Right forelimb (tissue), 1 donor: ENCODE measurements around the gene GALNS.
"Not testable (repeated sequence)": the region's sequence is repeated elsewhere in the genome, so short reads cannot be mapped to it uniquely, and the experiment has no call there.

Experiments used
- DNase-seq: peaks from one replicate; pipeline ENCODE4 v3.0.0-alpha.2; 2018

Gene GALNS

GRCh38 chr16:88798772-88799455, 57.8 kb downstream of the GALNS start:
- no peak for DNase-seq

- no peak for DNase-seq
Measured at GRCh38 chr16:88798073-88798472, 58.7 kb downstream of the GALNS start.

- no peak for DNase-seq
Measured at GRCh38 chr16:88796278-88796677, 60.5 kb downstream of the GALNS start.

GRCh38 chr16:88793251-88793954, 63.3 kb downstream of the GALNS start:
- no peak for DNase-seq

GRCh38 chr16:88792668-88793250, 64.0 kb downstream of the GALNS start:
- peak; percentile 47 for DNase-seq

- DNase-seq, result no peak
Measured at GRCh38 chr16:88792078-88792550, 64.6 kb downstream of the GALNS start.

GRCh38 chr16:88790312-88791211, 66.2 kb downstream of the GALNS start:
- peak; percentile 57 for DNase-seq

GRCh38 chr16:88789594-88789993, 67.2 kb downstream of the GALNS start:
- no peak for DNase-seq

- DNase-seq, result not testable (repeated sequence)
Measured at GRCh38 chr16:88788749-88789148, 68.0 kb downstream of the GALNS start.

- DNase-seq, result no peak
Measured at GRCh38 chr16:88787579-88788314, 69.0 kb downstream of the GALNS start.

- peak; percentile 79 for DNase-seq
Measured at GRCh38 chr16:88785106-88785924, 71.4 kb downstream of the GALNS start, which contains the start of gene PIEZO1. PIEZO1 (minus strand) TSS chr16:88785220; CDS start chr16:88784964, 256 bp downstream.

GRCh38 chr16:88784856-88785105, 72.0 kb downstream of the GALNS start:
- no peak for DNase-seq

- peak; percentile 76 for DNase-seq
Measured at GRCh38 chr16:88784074-88784855, 72.5 kb downstream of the GALNS start.

GRCh38 chr16:88783391-88784073, 73.2 kb downstream of the GALNS start:
- no peak for DNase-seq

GRCh38 chr16:88782454-88783390, 74.0 kb downstream of the GALNS start:
- DNase-seq, result no peak

- no peak for DNase-seq
Measured at GRCh38 chr16:88781140-88782077, 75.3 kb downstream of the GALNS start.
